Measurements from ENCODE around the gene MAP3K6.

DNA sequence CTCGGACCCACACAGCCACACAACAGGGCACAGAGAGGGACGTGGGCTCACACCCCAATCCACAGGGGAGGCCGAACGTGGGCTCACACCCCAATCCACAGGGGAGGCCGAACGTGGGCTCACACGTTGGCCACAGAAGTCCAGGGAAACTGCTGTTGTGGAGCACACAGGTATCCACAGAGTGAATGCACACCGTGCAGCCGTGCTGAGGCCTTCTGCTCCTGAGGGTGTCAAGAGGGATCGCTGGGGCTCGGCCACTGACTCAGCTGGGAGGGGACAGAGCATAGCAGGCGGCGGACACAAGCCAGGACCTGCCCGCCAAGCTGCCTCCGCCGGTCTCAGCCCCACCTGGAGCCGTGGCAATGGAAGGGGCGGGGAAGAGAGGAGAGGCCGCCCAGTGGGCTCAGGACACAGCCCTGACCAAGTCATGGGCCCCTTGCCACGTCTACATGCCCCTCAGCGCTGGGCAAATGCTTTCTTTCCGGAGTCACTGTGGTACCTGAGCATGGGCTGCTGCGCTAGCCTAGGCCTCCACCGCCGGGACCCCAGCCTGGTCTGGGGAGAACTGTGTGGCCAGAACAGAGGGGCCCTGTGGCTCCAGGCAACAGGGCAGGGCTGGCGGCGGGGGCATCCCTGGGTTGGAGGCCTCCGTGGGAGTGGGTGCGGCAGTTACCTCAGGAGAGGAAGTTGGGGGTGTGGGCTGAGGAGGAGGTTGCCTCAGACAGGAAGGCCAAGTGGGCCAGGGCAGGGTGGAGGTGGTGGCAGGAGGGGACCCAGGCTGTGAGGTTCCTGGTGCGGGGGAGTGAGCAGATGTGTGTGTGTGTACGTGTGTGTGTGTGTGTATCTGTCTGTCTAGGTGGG, 23.8 kb downstream of the MAP3K6 start:
- TF ChIP-seq CTCF (IDR thresholded peaks at IDR 0.05; ENCODE audit: extremely low read depth in 1 of 2, insufficient read depth in 1 of 2, low read depth in 1 of 2, low read length in 2 of 2) (no peak), EZH2 (IDR thresholded peaks at IDR 0.05; ENCODE audit: borderline replicate concordance, low read depth, low read length, severe bottlenecking) (no peak), POLR2A (IDR thresholded peaks at IDR 0.05; ENCODE audit: low read depth, low read length) (no peak), POLR2AphosphoS5 (IDR thresholded peaks at IDR 0.05; ENCODE audit: insufficient read depth, low read depth, low read length) (no peak), FOS (IDR thresholded peaks at IDR 0.05; ENCODE audit: borderline replicate concordance, insufficient read depth, low read length) (no peak)
- TF ChIP-seq, protein P1, sequence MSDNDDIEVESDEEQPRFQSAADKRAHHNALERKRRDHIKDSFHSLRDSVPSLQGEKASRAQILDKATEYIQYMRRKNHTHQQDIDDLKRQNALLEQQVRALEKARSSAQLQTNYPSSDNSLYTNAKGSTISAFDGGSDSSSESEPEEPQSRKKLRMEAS (IDR thresholded peaks at IDR 0.05; ENCODE audit: insufficient read depth, insufficient read length) = no peak

All from endothelial cell of umbilical vein (primary cell).